Stimulated activated CD8-positive, alpha-beta memory T cell treated with anti-CD3 and anti-CD28 coated beads, Interleukin-2, amount 100 ng/mL, for 48 hours (primary cell): ENCODE results near the gene MPRIP.

Experiments
- DNase-seq, 2 donors: peaks; one replicate each; pipeline ENCODE4 v3.0.0-alpha.2; 2020; ENCODE audit warnings: low read depth in 2 of 2

The MPRIP gene

GRCh38 chr17:17107891-17108431 lies 65.7 kb downstream of the MPRIP start:
- no peak for DNase-seq

GRCh38 chr17:17108451-17109049 lies 66.3 kb downstream of the MPRIP start:
- no peak for DNase-seq

- DNase-seq: no peak
These were observed 67.0 kb downstream of the MPRIP start for GRCh38 chr17:17109256-17109655.

- DNase-seq: no peak
These were observed 67.7 kb downstream of the MPRIP start for GRCh38 chr17:17109907-17110306.

GRCh38 chr17:17110520-17110919 lies 68.3 kb downstream of the MPRIP start:
- DNase-seq: no peak

GRCh38 chr17:17111401-17112393 lies 69.4 kb downstream of the MPRIP start:
- DNase-seq: no peak

- DNase-seq: no peak
These were observed 70.5 kb downstream of the MPRIP start for GRCh38 chr17:17112628-17113200.

- no peak for DNase-seq
These were observed 72.5 kb downstream of the MPRIP start for GRCh38 chr17:17114592-17115225.

- no peak for DNase-seq
These were observed 73.4 kb downstream of the MPRIP start for GRCh38 chr17:17115620-17116019.

GRCh38 chr17:17116406-17116805 lies 74.1 kb downstream of the MPRIP start:
- DNase-seq: no peak

GRCh38 chr17:17117923-17118322 lies 75.7 kb downstream of the MPRIP start:
- DNase-seq: no peak

GRCh38 chr17:17118399-17118798 lies 76.1 kb downstream of the MPRIP start:
- DNase-seq: no peak

- no peak for DNase-seq
These were observed 76.8 kb downstream of the MPRIP start for GRCh38 chr17:17119106-17119505.

- DNase-seq: peak; percentile 26 to 32
These were observed 77.3 kb downstream of the MPRIP start for GRCh38 chr17:17119533-17119932.

- DNase-seq: no peak
These were observed 78.0 kb downstream of the MPRIP start for GRCh38 chr17:17120294-17120693.

- DNase-seq: no peak
These were observed 78.4 kb downstream of the MPRIP start for GRCh38 chr17:17120701-17121100.

GRCh38 chr17:17121162-17121561 lies 78.9 kb downstream of the MPRIP start:
- DNase-seq: no peak

GRCh38 chr17:17122781-17123483 lies 80.7 kb downstream of the MPRIP start:
- DNase-seq: no peak

GRCh38 chr17:17124341-17124740 lies 82.1 kb downstream of the MPRIP start:
- no peak for DNase-seq

- no peak for DNase-seq
These were observed 83.2 kb downstream of the MPRIP start for GRCh38 chr17:17125136-17126084.
